Stimulated activated CD8-positive, alpha-beta memory T cell treated with anti-CD3 and anti-CD28 coated beads, Interleukin-15, amount 100 ng/mL, for 4 hours (primary cell): ENCODE results near the gene MRPL20.
"Not testable (repeated sequence)": the region's sequence is repeated elsewhere in the genome, so short reads cannot be mapped to it uniquely, and the experiment has no call there.

ENCODE experiments used
- DNase-seq, 2 donors: peaks; one replicate each; pipeline ENCODE4 v3.0.0-alpha.2; 2020; ENCODE audit warnings: low read depth in 2 of 2

MRPL20 gene

DNA sequence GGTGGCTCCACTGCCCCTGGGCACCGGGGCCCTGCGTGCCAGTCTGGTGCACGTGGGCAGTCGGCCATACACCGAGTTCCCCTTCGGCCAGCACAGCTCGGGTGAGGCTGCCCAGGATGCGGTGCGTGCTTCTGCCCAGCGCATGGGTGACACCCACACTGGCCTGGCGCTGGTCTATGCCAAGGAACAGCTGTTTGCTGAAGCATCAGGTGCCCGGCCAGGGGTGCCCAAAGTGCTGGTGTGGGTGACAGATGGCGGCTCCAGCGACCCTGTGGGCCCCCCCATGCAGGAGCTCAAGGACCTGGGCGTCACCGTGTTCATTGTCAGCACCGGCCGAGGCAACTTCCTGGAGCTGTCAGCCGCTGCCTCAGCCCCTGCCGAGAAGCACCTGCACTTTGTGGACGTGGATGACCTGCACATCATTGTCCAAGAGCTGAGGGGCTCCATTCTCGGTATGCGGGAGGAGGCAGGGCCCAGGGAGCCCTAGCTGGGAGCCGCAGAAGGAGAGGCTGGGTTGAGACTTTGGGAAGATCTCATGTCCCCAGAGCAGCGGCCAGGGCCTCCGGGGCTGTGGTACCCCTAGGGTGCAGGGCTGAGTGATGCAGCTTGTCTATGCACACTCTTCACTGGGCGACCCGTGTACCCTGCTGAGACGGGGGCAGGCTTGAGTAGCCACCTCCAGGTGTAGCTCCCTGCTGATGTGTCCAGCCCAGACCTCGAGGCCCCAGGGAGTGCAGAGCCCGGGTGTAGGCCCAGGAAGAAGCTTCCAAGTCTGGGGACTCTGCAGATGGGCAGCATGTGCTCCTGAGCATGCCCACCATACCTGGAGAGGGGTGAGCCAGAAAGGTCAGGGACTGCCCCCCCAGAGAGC lies 30.2 kb upstream of the MRPL20 start:
- DNase-seq = no peak

DNA sequence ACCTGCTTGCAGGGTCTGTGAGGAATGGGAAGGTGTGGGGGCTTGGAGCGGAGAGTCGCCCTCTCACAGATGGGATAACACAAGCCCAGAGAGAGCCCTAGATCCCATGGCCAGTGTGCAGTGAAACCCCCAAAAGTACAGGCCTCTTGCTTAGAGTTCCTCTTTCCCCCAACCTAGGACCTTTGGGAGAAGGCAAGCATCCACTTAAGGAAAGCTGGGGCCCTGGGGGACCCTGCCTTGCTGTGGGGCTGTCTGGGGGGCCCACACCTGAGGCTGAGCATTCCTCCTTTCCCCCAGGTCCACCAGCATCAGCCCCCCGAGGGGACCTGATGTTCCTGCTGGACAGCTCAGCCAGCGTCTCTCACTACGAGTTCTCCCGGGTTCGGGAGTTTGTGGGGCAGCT lies 29.5 kb upstream of the MRPL20 start:
- DNase-seq = no peak

DNA sequence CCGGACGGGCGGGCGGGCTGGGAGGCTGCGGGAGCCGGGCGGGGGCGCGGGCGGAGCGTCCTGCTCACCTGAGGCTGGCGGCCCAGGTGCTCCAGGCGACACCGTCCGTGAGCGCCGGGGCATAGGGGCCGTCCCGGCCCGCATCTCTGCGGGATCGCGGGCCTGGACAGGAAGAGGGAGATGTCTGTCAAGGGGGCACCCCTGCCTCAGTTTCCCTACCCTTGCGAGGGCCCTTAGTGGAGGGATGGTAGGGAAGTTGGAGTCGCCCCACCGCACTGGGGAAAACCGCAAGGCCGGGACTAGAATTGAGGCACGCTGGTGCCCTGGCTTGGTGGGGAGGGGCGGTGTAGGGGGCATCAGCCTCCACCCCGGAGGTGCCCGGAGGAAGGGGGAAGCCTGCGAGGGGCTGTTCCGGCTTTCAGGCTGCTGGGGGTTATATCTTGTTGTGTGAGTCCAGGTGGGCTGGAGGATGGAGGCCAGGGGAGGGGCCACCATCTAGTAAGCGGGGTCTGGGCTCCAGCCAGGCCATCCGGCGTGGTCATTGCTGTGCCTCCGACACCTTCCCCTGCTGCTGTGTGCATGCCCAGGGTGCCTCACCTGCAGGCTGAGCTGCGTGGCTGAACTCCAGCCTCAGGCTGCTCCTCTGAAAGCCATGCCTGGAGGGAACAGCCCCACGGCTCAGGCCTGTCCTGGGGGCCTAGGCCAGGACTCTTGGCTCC lies 29.0 kb upstream of the MRPL20 start:
- no peak for DNase-seq

DNA sequence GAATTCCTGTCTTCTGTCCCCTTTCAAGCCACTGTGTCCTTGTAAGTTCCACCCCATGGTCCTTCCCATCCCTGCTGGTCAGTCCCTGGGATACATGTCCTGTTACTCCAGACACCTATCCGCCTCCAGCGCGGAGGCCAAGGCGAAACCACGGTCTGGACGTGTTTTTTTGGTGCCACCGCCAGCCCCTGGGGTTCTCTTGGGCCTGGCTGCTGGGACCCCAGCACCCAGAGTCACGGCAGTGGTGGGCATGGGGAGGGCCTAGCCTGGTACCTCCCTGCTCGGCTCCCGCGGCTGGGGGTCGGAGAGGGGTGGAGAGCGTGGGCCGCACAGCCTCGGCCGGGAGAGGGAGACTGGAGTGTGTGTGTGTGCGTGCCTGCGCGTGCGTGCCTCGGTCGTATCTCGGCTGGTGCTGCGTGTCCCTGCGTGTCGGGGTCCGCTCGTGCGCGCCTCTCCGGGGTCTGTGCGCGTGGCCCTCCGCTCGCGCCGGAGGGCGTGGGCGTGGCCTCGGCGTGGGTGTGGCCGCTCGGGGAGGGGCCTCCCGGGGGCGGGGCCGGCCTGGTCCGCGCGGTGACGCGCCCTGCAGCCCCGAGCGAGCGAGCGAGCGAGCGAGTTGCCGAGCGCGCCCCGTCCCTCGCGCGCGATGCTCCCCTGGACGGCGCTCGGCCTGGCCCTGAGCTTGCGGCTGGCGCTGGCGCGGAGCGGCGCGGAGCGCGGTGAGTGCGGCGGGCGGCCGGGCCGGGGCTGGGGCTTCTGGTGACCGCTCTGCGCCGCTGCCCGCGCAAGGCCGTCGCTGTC lies 28.2 kb upstream of the MRPL20 start, which contains the start of gene VWA1:
VWA1 (plus strand) TSS at position 585 of the 798 bp plus-strand sequence; CDS start at position 644, 59 bp downstream.
- DNase-seq = peak; percentile 24 to 35

DNA sequence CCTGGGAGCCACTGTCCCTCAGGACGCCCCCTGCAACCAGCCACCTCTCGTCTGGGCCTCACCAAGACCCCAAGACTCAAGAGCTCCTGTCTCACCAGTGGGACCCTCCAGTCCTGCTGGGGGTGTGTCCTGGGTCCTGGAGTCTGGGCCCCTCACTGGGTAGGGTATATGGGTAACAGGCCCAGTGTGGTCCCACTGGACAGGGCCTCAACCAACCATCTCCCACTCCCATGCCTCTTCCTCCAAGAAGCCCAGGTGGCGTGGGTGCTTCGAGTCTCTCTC lies 27.7 kb upstream of the MRPL20 start:
- DNase-seq = no peak

DNA sequence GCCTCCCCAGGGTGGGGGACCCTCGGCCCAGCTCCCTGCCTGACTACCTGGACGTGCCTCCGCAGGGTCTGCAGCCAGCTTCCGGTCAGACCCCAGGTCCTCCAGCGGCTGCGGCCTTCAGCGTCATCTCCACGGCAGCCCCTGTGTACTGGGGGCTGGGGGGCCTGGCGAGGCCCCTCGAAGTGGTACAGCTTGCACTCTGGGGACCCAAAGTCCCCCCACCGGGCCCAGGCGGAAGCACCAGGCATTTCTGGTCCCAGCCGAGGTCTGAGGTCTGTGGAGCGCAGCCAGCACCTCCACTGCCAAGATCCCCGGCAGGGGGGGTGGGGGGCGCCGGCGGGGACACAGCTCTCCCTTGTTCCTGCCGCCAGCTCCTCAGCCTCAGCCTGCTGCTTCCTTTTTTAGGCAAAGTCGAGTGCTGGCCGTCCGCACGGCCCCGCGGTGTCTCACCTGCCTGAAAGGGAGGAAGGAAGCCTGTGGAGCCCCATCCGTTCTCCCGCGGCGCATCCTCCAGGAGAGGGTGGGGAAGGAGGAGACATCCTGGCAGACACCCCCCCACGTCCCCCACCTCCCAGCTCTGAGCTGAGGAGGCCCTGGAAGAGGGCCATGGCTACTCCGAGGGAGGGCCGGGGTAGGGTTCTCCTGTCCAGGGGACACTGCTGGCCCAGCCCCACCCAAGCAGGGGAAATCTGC lies 27.2 kb upstream of the MRPL20 start:
- DNase-seq = no peak

DNA sequence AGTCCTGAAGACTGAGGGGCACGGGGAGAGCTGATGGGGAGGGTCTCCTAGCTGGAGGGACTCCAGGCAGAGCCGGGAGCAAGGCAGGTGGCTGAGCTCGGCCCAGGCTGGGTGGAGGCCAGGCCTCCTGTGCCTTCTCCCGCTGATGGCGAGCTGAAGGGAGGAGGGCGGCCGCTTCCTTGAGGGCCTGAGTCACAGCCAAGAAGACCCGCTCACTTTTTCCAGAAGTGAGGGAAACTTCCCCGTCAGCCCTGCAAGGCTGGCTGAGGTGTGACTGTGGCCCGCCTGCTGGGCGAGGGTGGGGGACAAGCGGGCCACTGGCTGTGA lies 26.7 kb upstream of the MRPL20 start:
- DNase-seq = peak in 1 of 2 donors; percentile 36

DNA sequence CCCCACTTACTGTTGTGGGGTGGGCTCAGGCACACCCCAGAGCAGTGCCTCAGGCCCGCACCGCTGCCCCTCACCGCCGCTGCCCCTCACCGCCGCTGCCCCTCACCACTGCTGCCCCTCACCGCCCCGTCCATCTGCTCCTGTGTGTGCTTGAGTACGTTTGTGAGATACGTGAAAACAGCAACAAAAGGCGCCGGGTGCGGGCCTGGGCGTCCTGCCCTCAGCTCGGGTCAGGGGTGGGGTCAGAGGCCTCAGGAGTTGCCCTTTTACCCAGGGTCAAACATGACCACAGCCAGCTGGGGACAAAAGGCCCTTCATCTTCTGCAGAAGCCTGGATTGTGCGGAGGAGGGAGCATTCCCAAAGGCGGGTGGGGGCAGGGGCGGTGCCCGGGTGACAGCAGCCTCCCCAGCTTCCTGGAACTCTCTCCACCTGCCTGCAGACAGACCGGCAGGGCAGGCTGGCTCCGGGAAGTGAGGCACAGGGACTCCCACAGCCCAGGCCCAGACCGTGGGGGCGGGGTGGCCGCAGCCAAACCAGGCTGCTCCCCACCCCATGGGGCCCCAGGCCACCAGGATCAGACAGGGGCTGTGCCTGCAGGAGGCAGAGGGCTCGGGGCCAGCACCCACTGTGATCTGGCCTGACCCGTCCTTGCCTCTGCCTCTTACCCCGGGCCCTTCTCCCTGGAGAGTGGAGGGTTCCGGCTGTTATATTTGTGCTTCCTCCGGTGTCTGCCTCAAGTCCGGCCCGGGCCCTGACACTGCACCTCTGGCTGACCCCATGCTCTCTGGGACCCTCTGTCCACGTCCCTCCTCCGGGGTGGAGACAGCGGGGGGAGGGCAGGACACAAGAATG lies 26.1 kb upstream of the MRPL20 start:
- no peak for DNase-seq

DNA sequence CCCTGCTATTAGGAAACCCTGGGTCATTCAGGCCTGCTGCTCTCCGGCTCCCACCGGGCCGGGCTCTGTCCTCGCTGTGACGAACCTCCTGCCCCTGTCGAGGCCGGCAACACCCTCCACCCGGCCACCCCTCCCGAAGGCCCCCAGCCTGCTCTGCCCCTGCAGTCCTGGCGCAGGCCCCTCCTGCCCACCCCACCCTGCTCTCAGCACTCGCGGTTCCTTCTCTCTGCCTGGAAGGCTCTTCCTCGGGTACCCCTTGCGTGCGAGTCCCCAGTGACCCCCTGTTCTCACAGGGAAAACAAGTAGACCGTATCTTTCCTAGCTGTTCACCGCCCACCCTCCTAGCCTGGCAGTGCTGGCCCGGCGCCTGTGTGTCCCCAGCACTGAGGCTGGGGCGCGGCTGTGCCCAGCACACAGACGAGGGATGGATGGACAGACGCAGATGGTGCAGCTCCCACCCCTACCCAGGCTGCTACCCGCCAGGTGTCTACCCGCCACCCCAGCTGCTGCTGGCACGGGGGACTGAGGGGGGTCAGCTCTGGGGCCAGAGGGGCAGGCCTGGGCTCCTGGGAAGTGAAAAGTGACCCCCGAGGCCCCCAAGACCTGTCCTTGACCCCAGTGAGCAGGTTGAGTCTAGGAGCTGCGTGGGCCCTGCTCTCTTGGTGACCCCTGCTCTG lies 25.3 kb upstream of the MRPL20 start:
- DNase-seq = no peak

DNA sequence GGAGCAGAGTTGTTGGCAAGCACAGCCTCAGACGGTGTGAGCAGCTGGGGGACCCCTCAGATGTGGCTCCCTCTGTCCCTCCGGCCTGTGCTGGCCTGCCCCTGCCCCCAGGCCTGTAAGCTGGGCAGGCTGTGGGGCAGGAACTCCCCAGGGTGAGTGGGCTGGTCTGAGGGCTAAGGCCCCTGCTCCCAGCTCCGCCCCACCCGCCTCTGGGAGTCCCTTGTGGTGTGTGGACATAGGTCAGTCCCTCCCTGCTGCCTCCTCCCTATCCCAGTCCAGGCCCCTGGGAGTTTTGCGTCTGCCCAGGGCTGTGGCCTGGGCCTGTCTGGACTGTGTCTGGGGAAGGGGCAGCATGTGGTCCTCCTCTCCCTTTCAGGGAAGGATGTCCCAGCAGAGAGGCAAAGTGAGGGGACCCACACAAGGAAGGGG lies 24.8 kb upstream of the MRPL20 start:
- DNase-seq = no peak

DNA sequence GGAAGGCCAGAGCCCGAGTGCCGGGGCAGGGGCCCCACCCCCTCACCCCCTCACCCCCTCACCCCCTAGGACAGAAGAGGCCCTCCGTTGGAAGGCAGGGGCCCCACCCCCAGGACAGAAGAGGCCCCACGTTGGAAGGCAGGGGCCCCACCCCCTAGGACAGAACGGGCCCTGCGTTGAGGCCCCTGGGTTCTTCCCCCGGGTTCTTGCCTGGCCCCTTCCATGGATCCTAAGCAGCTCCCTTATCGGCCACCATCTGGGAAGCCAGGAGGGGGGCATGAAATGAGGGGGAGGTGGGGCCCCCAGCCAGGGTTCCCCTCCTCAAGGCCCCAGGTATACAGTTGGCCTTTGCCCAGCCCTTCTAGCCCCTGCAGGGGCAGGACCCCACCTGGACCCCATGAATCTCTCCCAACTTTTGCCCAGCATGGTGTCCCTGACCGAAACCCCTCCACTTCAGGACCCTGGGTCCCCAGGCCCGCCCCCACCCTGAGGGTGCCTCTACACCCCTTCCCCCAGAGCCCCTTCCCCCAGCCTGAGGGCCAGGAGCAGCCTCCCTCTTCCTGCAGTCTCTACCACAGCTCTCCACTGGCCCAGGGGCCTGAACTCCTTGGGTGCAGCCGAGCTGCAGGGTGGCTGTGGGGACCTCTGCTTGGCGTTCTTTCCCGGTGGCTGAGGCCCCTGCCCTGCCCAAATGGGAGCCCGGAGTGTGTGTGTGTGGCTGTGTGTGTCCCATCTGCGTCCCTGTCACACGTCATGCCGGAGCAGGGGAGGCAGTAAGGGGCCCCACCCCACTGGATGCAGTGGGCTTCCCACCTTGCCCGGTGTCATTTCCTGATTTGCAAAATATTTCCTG lies 24.1 kb upstream of the MRPL20 start:
- no peak for DNase-seq

DNA sequence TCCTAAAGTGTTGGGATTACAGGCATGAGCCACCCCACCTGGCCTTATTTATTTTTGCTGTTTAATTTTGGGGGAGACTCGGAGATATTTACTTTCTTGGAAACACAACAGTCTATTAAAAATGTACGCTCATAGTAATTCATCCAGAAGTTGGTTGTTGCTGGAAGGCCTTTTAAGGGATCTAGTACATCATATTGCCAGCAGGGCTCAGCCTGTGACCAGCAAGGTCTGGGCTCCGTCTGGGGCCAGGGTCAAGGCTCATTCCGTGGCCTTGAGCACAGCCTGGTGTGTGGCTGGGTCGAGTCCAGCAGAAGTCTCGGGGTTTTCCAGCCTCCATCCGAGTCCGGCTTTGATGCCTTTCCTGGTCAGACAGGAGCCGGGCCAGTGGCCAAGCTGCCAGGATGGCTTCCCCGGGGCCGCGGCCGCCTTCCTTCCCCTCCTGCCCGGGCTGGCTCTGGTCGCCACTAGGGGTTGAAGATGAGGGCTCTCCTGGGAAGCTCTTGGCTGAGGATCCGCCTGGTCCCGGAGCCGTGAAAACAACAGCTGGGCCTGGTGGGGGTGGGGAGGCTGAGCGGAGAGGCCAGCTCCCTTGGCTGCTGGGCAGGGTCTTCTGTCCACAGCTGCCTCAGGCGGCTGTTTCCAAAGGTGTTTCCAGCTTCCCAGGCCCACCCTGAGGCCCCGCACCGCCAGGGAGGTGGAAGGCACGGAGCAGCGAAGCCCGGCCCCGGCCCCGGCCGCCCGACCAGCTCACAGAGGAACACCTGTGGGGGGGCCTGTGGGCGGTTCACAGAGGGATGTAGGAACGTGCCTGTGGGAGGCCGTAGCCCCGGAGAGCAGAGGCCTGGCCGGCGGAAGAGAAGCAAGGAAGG lies 23.3 kb upstream of the MRPL20 start:
- DNase-seq = no peak

DNA sequence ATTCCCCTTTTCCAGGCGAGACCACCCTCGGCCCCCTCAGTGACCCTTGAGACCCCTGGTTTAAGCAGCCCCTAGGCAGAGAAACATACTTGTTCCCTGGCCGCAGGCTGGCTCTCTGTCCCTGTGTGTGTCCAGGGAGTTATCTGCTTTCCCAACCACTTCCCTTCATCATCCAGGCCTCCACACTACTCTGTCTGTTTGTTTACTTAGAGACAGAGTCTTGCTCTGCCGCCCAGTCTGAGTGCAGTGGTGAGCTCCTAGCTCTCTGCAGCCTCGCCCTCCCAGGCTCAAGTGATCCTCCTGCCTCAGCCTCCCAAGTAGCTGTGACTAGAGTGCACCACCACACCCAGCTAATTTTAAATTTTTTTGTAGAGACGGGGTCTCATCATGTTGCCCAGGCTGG lies 22.6 kb upstream of the MRPL20 start:
- no peak for DNase-seq

DNA sequence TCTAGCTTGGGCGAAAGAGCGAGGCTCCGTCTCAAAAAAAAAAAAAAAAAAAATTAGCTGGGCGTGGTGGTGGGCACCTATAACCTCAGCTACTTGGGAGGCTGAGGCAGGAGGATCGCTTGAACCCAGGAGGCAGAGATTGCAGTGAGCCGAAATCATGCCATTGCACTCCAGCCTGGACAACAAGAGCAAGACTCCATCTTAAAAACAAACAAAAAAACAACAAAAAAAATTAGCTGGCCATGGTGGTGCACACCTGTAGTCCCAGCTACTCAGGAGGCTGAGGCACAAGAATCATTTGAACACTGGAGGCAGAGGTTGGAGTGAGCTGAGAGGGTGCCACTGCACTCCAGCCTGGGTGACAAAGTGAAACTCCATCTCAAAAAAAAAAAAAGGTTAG lies 21.9 kb upstream of the MRPL20 start:
- DNase-seq = not testable (repeated sequence)

DNA sequence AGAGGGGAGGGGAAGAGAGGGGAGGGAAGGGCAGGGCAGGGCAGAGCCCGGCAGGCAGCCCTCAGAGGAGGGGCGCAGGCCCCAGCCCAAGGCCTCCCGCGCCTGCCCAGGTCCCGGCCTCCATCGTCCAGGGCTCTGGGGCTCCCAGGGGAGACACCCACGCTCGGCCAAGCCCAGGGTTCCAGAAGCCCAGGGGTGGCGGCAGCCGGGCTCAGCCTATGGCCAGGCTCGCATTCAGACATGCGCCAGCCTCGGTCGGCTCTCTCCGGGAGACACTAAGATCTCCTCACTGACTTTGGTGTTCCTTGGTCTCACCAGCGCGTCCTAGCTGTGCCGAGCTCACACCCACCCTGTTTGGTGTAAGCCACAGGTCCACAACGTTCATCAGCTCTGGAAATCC lies 21.1 kb upstream of the MRPL20 start:
- no peak for DNase-seq

DNA sequence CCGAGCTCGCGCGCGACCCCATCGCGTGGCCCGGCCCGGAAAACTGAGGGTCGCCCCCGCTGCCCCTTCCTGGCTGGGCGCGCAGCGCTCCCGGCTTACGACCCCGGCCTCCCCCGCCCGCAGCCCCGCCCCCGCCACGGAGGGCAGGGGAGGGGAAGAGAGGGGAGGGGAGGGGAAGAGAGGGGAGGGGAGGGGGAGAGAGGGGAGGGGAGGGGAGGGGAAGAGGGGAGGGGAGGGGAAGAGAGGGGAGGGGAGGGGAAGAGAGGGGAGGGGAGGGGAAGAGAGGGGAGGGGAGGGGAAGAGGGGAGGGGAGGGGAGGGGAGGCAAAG lies 20.7 kb upstream of the MRPL20 start:
- DNase-seq = no peak

DNA sequence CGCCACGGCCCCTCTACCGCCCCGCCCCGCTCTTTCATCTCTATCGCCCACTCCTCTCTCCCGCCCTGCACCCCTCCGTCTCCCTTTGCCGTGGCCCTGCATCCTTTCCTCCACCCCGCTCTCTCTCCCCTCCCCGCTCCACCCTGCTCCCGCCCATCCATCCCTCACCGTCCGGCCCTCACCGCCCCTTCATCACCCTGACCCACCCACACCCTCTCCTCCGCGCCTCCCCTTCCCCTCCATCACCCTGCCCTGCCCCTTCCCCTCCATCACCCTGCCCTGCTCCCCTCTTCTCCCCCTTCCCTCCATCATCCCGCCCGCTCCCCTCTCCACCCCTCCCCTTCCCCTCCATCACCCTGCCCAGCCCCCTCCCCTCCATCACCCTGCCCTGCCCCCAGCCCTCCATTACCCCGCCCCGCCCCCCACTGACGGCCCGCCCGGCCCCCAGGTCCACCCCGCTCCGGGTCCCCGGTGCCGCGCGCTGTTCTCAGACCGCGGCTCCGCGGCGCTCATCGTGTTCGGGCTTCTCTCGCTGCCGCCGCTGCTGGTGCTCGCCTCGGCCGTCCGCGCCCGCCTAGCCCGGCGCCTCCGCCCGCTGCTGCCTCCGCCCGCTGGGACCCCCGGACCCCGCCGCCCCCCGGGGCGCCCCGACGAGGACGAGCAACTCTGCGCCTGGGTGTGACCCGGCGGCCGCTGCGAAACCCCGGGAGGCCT lies 20.2 kb upstream of the MRPL20 start:
- no peak for DNase-seq

DNA sequence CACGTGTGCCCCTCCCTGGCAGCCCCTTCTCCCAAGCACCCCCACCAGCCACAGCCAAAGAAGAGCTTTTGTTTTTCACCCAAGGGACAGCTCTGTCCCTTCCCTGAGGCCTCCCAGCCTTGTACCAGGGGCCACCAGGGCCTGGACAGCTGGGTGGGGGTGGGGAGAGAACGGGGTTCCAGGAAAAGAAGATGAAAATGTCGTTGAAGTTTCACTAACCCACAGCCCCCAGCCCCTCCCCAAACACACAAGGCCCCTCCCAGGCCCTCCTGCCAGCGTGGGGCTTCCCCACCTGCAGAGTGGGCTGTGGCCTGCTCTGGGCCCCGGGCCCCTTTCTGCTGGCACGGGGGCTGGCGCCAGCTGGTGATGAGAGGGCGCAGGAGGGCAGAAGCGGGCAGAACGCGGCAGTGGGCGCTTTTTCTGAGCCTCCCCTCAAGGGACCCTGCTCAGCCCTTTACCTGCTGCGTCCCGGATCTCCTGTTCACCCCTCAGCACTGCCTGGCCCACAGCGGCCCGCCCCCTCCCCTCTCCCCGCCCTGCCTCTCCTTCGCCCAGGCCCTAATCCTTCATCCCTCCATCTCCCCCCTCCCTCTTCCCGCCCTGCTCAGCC lies 19.5 kb upstream of the MRPL20 start:
- no peak for DNase-seq
